BJ (cell line): Measurements from ENCODE around the gene PARD3. TPM values are rescaled to one million over a fixed set of nuclear protein-coding genes. Genes with fewer than 3 reads are reported as not detected.

Source experiments
- CTCF ChIA-PET: fragments of 350-600 bp; formaldehyde crosslinking; extraction: SDS; loops from one replicate; lab custom pipeline; 2021; ENCODE audit warnings: antibody characterized with exemption, inconsistent platforms; lab: Yijun Ruan, JAX
- POLR2A ChIA-PET: fragments of 300-600 bp; sonication (Branson Sonifier 250); formaldehyde crosslinking; extraction: SDS; loops from one replicate; lab custom pipeline; 2021; ENCODE audit warnings: antibody characterized with exemption; lab: Charles Lee
- DNase-seq: peaks from one replicate; pipeline ENCODE4 v3.0.0-alpha.2; 2011; ENCODE audit warnings: low read depth
- H3K27me3 ChIP-seq: 2 replicates; pipeline ENCODE4 v1.6.0; 2011; ENCODE audit warnings: low read length; ENCODE audit not compliant: control insufficient read depth, insufficient read depth
- H3K36me3 ChIP-seq: 2 replicates; pipeline ENCODE4 v1.5.1; 2011; ENCODE audit warnings: low read length; ENCODE audit not compliant: control insufficient read depth, insufficient read depth
- H3K4me3 ChIP-seq: 2 replicates; pipeline ENCODE4 v1.5.1; 2011; ENCODE audit warnings: low read depth, mild to moderate bottlenecking, control low read depth, low read length
- CTCF ChIP-seq: IDR thresholded peaks from 2 replicates; pipeline ENCODE4 v1.5.1; 2011; ENCODE audit warnings: low read depth, mild to moderate bottlenecking, control low read depth, inconsistent platforms, low read length, moderate library complexity; ENCODE audit not compliant: insufficient read depth
- polyA plus RNA-seq: library from polyadenylated mRNA; depleted of rRNA; stranded (reverse); fragments of >200 nt; gene quantifications from 2 replicates; pipeline ENCODE4 v1.2.3, GENCODE V29; 2011

Gene PARD3
- polyA plus RNA-seq, 1 experiment: 17.7 TPM

GRCh38 chr10:34808336-34808735 lies 6.8 kb downstream of the PARD3 start:
- no peak for TF ChIP-seq CTCF
- H3K27me3 ChIP-seq: no peaks in the 10 kb centered on the region
- ChIA-PET POLR2A (no interaction called here), CTCF (no interaction called here)
- H3K36me3 ChIP-seq: no peaks in the 10 kb centered on the region
- no peak for DNase-seq
- H3K4me3 ChIP-seq: no peak overlapping the region

- CTCF ChIA-PET: no interaction called here
- no peaks in the 10 kb centered on the region for H3K27me3 ChIP-seq
- DNase-seq: no peak
- H3K36me3 ChIP-seq: no peaks in the 10 kb centered on the region
- H3K4me3 ChIP-seq: no peak overlapping the region
- TF ChIP-seq CTCF: no peak
- POLR2A ChIA-PET: no interaction called here
Observed at GRCh38 chr10:34804306-34804705, 10.8 kb downstream of the PARD3 start.

- Histone ChIP-seq H3K36me3 (no peaks in the 10 kb centered on the region), H3K4me3 (no peak overlapping the region), H3K27me3 (no peaks in the 10 kb centered on the region)
- ChIA-PET POLR2A (interaction anchor here (0.7 kb wide), 1 partner anchor 143 kb away, joined by 3 read pairs; no protein-coding TSS in a partner anchor), CTCF (interaction anchor here (0.6 to 1.1 kb wide), 4 partner anchors 9 to 82 kb away, joined by 3 to 5 read pairs (median 3); no protein-coding TSS in a partner anchor)
- no peak for TF ChIP-seq CTCF
- no peak for DNase-seq
Observed at GRCh38 chr10:34802692-34803091, 12.4 kb downstream of the PARD3 start.

GRCh38 chr10:34801097-34801733 lies 13.9 kb downstream of the PARD3 start:
- ChIA-PET POLR2A (no interaction called here), CTCF (interaction anchor here (1.1 to 1.8 kb wide), 3 partner anchors 22 to 77 kb away, joined by 3 to 5 read pairs (median 3); no protein-coding TSS in a partner anchor)
- TF ChIP-seq CTCF: no peak
- Histone ChIP-seq H3K27me3 (no peaks in the 10 kb centered on the region), H3K4me3 (no peak overlapping the region), H3K36me3 (no peaks in the 10 kb centered on the region)
- DNase-seq: no peak

GRCh38 chr10:34800624-34801023 lies 14.5 kb downstream of the PARD3 start:
- no peaks in the 10 kb centered on the region for H3K27me3 ChIP-seq
- ChIA-PET CTCF (interaction anchor here (0.8 to 1.8 kb wide), 2 partner anchors 24 to 76 kb away, joined by 5 read pairs; no protein-coding TSS in a partner anchor), POLR2A (no interaction called here)
- DNase-seq: no peak
- no peak overlapping the region for H3K4me3 ChIP-seq
- no peak for TF ChIP-seq CTCF
- H3K36me3 ChIP-seq: no peaks in the 10 kb centered on the region
